Melanocyte of skin (primary cell): ENCODE data around the gene SLC24A5. TPM values are rescaled to one million over a fixed set of nuclear protein-coding genes. Genes with fewer than 3 reads are reported as not detected.

Experiments used
- total RNA-seq, 2 donors: library from RNA; depleted of rRNA; stranded (reverse); fragments of >200 nt; gene quantifications; 2 replicates each; pipeline ENCODE4 v1.2.3, GENCODE V29; 2012

SLC24A5 gene
- 100 to 1,000 TPM; 614 to 668 TPM for total RNA-seq

DNA sequence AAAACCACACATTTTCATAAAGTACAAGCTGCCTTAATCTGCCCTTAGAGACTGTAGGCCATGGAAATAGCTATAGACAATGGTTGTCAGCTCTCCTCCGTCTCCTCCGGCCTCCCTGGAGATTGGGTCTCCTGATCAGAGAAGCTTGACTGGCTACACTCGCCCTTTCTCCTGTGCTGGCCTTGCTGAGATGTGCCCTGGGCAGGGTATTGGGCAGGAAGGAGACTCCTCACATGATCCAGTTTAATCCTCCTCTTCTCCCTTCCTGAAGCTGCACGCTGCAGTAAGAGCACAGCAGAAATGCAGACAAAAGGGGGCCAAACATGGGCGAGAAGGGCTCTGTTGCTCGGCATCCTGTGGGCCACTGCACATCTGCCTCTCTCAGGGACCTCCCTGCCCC lies at the start of gene SLC24A5:
SLC24A5 (plus strand) TSS at position 246 of the 400 bp plus-strand sequence; CDS start at position 301, 55 bp downstream.

DNA sequence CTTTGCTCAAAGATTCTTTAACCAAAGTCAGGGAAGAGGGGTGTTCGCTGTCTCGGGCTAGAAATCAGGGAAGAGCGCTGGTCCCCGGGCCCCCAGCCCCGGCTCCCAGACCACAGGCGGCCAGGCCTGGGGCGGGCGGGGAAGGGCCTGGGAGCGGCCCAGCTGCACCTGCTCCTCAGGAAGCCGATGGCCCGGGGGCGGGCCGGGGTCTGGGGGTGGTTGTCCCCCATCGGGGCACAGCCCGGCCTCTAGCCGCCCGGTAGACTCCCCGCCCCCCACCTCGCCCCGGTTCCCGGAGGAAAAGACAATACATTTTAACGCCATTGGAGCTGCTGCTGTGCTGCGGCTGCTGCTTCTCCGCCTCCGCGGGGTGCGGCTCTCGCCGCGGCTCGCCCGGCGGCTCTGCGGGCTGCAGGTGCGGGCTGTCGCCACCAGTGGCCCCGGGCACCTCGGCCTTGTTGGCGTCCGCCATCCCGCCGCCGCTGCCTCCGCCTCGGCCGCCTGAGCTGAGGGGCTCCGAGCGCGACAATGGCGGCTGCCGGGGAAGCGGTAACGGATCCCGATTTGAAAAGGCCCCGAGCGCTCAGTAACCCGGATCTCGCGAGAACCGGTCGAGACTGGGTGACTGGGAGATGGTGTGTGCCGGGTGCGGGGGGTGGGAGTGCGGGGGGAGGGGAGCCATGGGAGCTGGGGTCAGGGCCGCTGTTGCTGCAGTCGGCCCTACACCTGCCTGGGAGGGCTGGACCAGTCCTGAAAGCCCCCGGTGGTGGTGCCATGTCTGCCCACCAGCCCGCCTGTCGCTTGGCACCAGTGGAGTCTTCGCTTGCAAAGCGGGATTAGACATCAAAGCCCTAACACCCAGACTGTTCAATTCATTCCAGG lies 57.2 kb downstream of the SLC24A5 start, which contains the start of gene MYEF2:
MYEF2 (minus strand) TSS at position 530 of the 882 bp plus-strand sequence; CDS start at position 472, 58 bp downstream.

DNA sequence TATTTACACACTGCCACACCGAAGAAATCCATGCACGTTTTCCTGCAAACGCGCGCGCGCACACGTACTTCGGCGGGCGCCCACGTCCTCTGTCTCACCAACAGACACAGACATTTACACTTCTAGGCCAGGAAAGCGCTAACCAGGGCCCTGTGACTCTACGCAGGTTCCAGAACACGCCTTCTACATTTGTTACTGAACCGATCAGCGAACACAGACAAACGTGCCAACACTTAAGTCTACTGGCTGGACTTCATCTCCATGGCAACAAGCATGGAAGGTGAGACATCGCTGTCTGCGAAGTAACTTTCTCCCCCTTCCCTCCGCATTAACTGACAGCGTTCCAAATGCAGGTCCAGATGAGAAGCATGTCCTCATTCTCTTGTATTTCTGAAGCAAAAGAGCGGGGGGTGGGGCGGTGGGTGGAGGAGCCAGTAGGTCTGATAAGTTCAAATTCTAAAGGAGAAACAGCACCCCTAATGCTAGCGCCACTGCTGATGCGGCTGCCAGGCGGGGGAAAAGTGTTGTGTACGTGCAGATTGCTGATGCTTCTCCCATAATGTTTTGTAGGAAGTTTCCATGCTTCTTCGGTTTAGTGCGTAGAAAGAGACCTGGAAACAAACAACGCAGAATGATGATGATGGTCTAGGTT lies 70.9 kb downstream of the SLC24A5 start, which contains the start of gene CTXN2:
CTXN2 (plus strand) TSS at position 92 of the 652 bp plus-strand sequence. CDS start 9,636 bp downstream, outside the sequence.

Other genes starting within 250 kb of the SLC24A5 start
- 1 to 10 TPM; 5.7 to 7.6 TPM for gene MYEF2, start 57.3 kb downstream of the SLC24A5 start, total RNA-seq
- under 1 TPM in 1 of 2 donors, not detected in 1; under 0.01 TPM for gene CTXN2, start 70.7 kb downstream of the SLC24A5 start, total RNA-seq
- under 1 TPM in 1 of 2 donors, not detected in 1; under 0.01 TPM for gene SLC12A1, start 85.3 kb downstream of the SLC24A5 start, total RNA-seq
- 10 to 100 TPM; 33.7 to 58.3 TPM for gene DUT, start 210.4 kb downstream of the SLC24A5 start, total RNA-seq